ENCODE results near the gene POSTN. TPM values are rescaled to one million over a fixed set of nuclear protein-coding genes. Genes with fewer than 3 reads are reported as not detected.

Gene POSTN
- total RNA-seq, 1 experiment from 2014 or later = 0.33 TPM

DNA sequence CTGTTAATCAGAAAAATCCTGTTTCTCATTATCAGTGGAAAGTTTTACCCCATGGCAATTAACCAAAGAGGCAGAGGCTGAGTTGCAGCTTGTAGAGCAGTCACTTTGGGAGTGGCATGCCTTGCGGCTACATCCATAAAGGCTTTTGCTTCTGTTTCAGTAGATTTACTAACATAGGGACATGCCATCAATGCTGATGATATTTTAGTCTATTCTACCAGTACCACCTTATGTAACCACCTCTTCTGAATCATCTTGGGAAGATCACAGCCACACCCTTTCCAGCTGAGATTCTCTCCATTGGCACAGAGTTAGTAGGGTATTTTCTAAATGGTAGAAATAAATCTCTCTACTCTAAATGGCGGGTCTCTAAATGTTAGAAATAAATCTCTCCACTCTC lies 37.5 kb downstream of the POSTN start:
- H3K27ac Mint-ChIP-seq = no peak overlapping the region
- H3K4me1 ChIP-seq (ENCODE audit: insufficient read depth, low read length) = no peaks in the 10 kb centered on the region
- no peak for DNase-seq

More for the DNA sequence above, 37.5 kb downstream of the POSTN start:
- Mint-ChIP-seq H3K4me1 (no peaks in the 10 kb centered on the region), H3K4me3 (no peak overlapping the region), H3K9me3 (peaks cover 12 to 20% of the 10 kb centered on the region in 2 experiments; a peak in 4 of 5 replicates), H3K36me3 (ENCODE audit: insufficient read depth in 1 of 3, low read depth in 3 of 3) (peaks cover 0 to 6% (median 0%) of the 10 kb centered on the region in 3 experiments; a peak in 2 of 7 replicates), H3K27me3 (ENCODE audit: low read depth) (no peaks in the 10 kb centered on the region)
- H3K27ac ChIP-seq (ENCODE audit: insufficient read length, low read depth, low read length) = no peak overlapping the region
- H3K4me2 ChIP-seq (ENCODE audit: insufficient read depth, insufficient read length, low read length) = no peak overlapping the region
- H3K9me3 ChIP-seq (ENCODE audit: control insufficient read depth, low read depth, low read length) = no peaks in the 10 kb centered on the region
- no peak overlapping the region for H3K9ac ChIP-seq (ENCODE audit: extremely low read depth, insufficient read length, low read length)
- no peak overlapping the region for H3T11ph ChIP-seq (ENCODE audit: low read length)
- H4K5ac ChIP-seq (ENCODE audit: insufficient read length, low read depth, low read length) = no peak overlapping the region
- H4K20me1 ChIP-seq (ENCODE audit: control insufficient read depth, insufficient read depth, insufficient read length) = no peaks in the 10 kb centered on the region
- no peak overlapping the region for H3K4ac ChIP-seq (ENCODE audit: low read depth, low read length)
- H2BK15ac ChIP-seq (ENCODE audit: low read depth, low read length) = no peak overlapping the region
- no peak overlapping the region for H2AK5ac ChIP-seq (ENCODE audit: insufficient read length, low read length)
- H4K91ac ChIP-seq (ENCODE audit: insufficient read length, low read depth, low read length) = no peak overlapping the region
- no peak overlapping the region for H4K8ac ChIP-seq (replicated peaks; ENCODE audit: insufficient read length, low read depth, low read length)
- no peak overlapping the region for H2BK120ac ChIP-seq (ENCODE audit: low read depth, low read length, poor library complexity, severe bottlenecking)
- no peak overlapping the region for H3K14ac ChIP-seq (ENCODE audit: insufficient read depth, low read length)
- TF ChIP-seq, protein P1, sequence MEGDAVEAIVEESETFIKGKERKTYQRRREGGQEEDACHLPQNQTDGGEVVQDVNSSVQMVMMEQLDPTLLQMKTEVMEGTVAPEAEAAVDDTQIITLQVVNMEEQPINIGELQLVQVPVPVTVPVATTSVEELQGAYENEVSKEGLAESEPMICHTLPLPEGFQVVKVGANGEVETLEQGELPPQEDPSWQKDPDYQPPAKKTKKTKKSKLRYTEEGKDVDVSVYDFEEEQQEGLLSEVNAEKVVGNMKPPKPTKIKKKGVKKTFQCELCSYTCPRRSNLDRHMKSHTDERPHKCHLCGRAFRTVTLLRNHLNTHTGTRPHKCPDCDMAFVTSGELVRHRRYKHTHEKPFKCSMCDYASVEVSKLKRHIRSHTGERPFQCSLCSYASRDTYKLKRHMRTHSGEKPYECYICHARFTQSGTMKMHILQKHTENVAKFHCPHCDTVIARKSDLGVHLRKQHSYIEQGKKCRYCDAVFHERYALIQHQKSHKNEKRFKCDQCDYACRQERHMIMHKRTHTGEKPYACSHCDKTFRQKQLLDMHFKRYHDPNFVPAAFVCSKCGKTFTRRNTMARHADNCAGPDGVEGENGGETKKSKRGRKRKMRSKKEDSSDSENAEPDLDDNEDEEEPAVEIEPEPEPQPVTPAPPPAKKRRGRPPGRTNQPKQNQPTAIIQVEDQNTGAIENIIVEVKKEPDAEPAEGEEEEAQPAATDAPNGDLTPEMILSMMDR (conservative IDR thresholded peaks at IDR 0.05) = no peak
- H3K79me1 ChIP-seq (ENCODE audit: insufficient read depth, low read depth, low read length, poor library complexity, severe bottlenecking) = no peaks in the 10 kb centered on the region
- no peak overlapping the region for H2BK12ac ChIP-seq (ENCODE audit: insufficient read length, low read depth, low read length)
- H3K23ac ChIP-seq (ENCODE audit: insufficient read length, low read depth, low read length) = no peak overlapping the region
- H3K18ac ChIP-seq (ENCODE audit: insufficient read length, low read depth, low read length) = no peak overlapping the region
- H3K56ac ChIP-seq (ENCODE audit: insufficient read length, low read depth, low read length) = no peak overlapping the region
- no peaks in the 10 kb centered on the region for H3K27me3 ChIP-seq (ENCODE audit: insufficient read depth, low read length)
- H2BK5ac ChIP-seq (ENCODE audit: insufficient read length, low read length) = no peak overlapping the region
- H2AFZ ChIP-seq (ENCODE audit: low read length) = no peak overlapping the region
- no CpG with 5 or more reads among the region's 2 CpGs for WGBS (ENCODE audit: extremely low coverage, insufficient read length, low lambda C conversion rate)
- no peaks in the 10 kb centered on the region for H3K79me2 ChIP-seq (ENCODE audit: insufficient read depth, low read length)
- H3K23me2 ChIP-seq (ENCODE audit: insufficient read length, low read depth, low read length, poor library complexity, severe bottlenecking) = no peaks in the 10 kb centered on the region
- no peak overlapping the region for H2BK20ac ChIP-seq (ENCODE audit: low read depth, low read length, poor library complexity, severe bottlenecking)

All from H9 (cell line).